HG02938 (cell line): Measurements from ENCODE around the gene MYCBPAP.

Experiments used
- ATAC-seq: cut with Tn5 transposase; IDR thresholded peaks from one replicate; pipeline ENCODE4 v1.9.1; 2021; ENCODE audit warnings: mild to moderate bottlenecking, moderate library complexity; ENCODE audit not compliant: unreplicated experiment

MYCBPAP gene

GRCh38 chr17:50535407-50535806 lies 27.2 kb downstream of the MYCBPAP start:
- no peak for ATAC-seq

GRCh38 chr17:50536683-50537646 lies 28.7 kb downstream of the MYCBPAP start:
- no peak for ATAC-seq

- ATAC-seq: no peak
These were observed 29.7 kb downstream of the MYCBPAP start for GRCh38 chr17:50537721-50538548.

GRCh38 chr17:50538549-50539410 lies 30.5 kb downstream of the MYCBPAP start:
- no peak for ATAC-seq

GRCh38 chr17:50539762-50540559 lies 31.7 kb downstream of the MYCBPAP start:
- ATAC-seq: no peak

GRCh38 chr17:50540560-50541401 lies 32.5 kb downstream of the MYCBPAP start:
- ATAC-seq: no peak

GRCh38 chr17:50541402-50541715 lies 33.1 kb downstream of the MYCBPAP start:
- no peak for ATAC-seq

- peak; percentile 65 for ATAC-seq
These were observed 33.8 kb downstream of the MYCBPAP start for GRCh38 chr17:50541716-50542688.

GRCh38 chr17:50542795-50543774 lies 34.8 kb downstream of the MYCBPAP start:
- ATAC-seq: no peak

GRCh38 chr17:50544516-50544915 lies 36.3 kb downstream of the MYCBPAP start:
- no peak for ATAC-seq

- ATAC-seq: no peak
These were observed 37.1 kb downstream of the MYCBPAP start for GRCh38 chr17:50545311-50545710.

- no peak for ATAC-seq
These were observed 38.4 kb downstream of the MYCBPAP start for GRCh38 chr17:50546701-50547034.

- ATAC-seq: peak; percentile 56
These were observed 38.9 kb downstream of the MYCBPAP start, which contains the start of gene SPATA20 for GRCh38 chr17:50547035-50547735. Gene SPATA20, plus strand, starts transcription at chr17:50547174. Its CDS starts 35 bp downstream, at chr17:50547209.

GRCh38 chr17:50547736-50548083 lies 39.5 kb downstream of the MYCBPAP start:
- ATAC-seq: no peak

GRCh38 chr17:50548831-50549230 lies 40.6 kb downstream of the MYCBPAP start:
- ATAC-seq: no peak

GRCh38 chr17:50549256-50549941 lies 41.2 kb downstream of the MYCBPAP start:
- no peak for ATAC-seq
